Embryonic facial prominence (tissue), 1 donor: ENCODE results near the gene STK32B.

Experiments used
- DNase-seq: peaks from one replicate; pipeline ENCODE4 v3.0.0-alpha.2; 2016; ENCODE audit errors: extremely low spot score

STK32B gene

DNA sequence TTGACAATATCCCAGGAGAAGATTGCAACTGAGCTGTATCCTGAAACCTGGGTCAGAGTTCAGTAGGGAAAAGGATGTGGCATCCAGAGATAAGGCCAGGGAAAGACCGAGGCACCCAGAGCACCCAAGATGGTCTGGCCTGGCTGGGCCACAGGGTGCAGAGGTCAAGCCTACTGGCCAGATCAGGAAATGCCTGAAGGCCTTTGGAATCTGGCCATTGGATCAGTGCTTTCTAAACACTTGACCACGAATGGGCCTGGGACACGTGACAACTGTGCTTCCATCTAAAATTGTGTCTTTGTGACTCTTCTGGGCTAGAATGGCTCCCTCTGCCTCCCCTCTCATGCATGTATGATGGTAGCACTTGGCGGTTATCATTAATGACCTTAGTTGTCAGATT lies 340.2 kb downstream of the STK32B start:
- DNase-seq: no peak

DNA sequence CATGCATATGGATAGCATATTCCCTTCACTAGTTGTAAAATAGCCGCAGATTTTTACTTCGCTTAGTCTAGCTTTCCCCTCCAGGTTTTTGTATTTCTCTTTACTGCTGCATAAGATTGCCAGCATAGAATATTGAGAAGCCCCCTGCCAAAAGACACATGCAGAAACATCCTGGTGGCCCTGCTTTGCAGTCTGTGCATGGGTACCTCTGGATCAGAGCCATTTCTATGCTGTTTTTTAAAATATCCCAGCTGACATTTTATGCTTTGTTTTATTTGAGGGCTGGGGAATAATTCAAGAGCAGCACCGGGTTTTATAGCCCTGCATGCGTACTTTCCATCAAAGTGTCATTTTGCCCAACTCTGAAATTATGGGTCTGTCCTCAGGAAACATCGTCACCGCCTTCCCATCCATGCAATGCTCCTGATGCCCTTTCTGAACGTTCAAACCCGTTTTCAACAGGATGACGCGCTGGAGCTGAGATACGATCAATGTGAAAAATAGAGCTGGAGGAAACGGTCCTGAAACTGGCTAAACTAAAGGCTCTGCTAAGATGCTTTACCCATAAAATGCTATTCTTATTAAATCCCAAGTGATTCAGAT lies 342.7 kb downstream of the STK32B start:
- no peak for DNase-seq

GRCh38 chr4:5395781-5396180 lies 344.5 kb downstream of the STK32B start:
- DNase-seq: no peak

GRCh38 chr4:5398056-5398455 lies 346.8 kb downstream of the STK32B start:
- DNase-seq: no peak

DNA sequence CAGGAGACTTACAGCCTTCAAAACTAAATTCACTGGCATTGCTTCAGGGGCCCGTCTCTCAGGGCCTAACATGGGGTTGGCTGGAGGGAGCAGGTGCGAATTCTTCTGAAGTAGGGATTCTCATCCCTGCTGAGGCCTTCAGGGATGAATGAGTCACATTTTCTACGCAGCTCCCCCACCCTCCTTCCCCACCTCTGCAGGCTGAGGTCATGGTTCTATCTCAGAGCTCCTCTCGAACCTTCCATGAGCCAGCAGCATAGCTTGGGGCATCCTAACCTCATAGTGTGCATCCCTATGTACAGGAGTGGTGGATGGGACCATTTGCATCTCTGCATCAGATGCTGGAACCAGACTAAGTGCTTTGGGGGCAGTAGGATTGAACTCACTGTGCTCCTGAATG lies 347.8 kb downstream of the STK32B start:
- no peak for DNase-seq

- DNase-seq: no peak
These were observed 348.6 kb downstream of the STK32B start for GRCh38 chr4:5399790-5400421.

- DNase-seq: no peak
These were observed 352.6 kb downstream of the STK32B start for GRCh38 chr4:5403746-5404497.

- no peak for DNase-seq
These were observed 358.0 kb downstream of the STK32B start for GRCh38 chr4:5409237-5409636.

GRCh38 chr4:5409972-5410618 lies 358.8 kb downstream of the STK32B start:
- DNase-seq: no peak

- DNase-seq: no peak
These were observed 361.0 kb downstream of the STK32B start for GRCh38 chr4:5412296-5412695.

GRCh38 chr4:5412751-5413150 lies 361.5 kb downstream of the STK32B start:
- DNase-seq: no peak

- DNase-seq: no peak
These were observed 365.4 kb downstream of the STK32B start for GRCh38 chr4:5416637-5417036.

DNA sequence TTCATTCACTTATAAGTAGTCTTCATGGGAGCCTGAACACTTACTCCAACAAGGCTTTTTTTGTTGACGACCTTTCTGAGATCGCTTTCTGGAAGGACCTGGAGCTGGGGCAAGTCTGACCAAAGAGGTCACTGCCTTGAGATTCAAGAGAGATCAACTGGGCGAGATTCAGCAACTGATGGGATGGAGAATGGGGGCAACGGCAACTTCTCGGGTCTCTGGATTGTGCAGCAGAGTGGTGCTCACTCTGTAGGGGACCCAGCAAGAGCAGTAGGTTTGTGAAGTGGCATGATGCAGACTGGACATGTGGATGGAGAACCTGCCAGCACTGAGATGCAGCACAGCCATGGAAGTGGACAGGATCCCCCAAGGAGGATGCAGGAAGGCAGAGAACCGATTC lies 369.0 kb downstream of the STK32B start:
- DNase-seq: no peak

DNA sequence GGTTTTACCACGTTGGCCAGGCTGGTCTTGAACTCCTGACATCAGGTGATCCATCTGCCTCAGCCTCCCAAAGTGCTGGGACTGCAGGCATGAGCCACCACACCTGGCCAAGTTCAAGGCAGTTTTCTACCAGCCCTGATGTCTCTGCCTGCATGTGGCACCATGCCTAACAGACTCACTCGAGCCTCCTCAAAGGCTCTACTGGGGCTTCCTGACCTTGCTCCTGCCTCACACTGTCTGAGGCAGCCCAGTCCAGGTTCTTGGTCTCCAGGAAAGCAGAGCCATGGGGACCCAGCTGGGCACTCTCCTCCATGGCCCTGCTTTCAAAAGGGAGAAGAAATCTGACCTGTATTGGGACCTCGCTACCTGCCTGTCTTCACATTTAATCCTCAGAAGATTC lies 370.1 kb downstream of the STK32B start:
- DNase-seq: no peak

- no peak for DNase-seq
These were observed 370.9 kb downstream of the STK32B start for GRCh38 chr4:5422195-5422594.

DNA sequence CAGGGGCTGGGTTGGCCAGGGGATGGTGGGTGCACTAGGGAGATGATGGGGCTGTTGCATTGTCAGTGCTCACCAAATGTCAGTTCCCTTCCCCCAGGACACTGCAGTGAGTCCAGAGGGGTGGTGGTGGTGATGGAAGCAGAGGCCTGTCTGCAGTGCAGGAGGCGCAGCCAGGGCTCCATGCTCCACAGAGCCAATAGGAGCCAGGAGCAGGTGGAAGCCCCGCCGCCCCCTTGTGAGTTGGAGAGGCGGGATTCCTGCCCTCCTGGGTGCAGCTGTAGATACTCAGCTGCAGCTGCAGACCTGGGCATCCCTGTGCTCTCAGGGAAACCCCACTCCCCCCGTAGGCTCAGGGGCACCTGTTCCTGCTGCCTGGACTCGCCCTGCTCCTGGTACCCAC lies 372.4 kb downstream of the STK32B start:
- DNase-seq: no peak

DNA sequence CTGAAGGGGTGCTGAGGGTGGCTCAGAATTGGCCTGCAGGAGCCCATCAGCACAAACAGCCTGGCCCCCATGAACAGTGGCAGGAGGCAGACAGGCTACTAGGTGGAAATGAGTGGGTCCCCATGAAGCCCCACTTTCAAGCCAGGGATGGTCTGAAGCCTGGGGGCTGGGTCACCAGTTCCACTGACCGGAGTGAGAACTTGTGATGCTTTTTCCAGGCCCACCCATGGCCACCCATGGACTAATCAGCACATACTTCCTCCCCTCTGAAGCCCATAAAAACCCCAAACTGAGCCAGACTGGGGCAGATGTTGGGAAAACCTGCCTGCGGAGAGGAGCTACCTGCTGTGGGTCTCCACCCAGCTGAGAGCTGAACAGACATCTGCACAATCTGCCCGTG lies 372.9 kb downstream of the STK32B start:
- DNase-seq: no peak

- DNase-seq: no peak
These were observed 373.6 kb downstream of the STK32B start for GRCh38 chr4:5424901-5425300.

GRCh38 chr4:5429747-5430146 lies 378.5 kb downstream of the STK32B start:
- no peak for DNase-seq

GRCh38 chr4:5433196-5433595 lies 381.9 kb downstream of the STK32B start:
- no peak for DNase-seq

DNA sequence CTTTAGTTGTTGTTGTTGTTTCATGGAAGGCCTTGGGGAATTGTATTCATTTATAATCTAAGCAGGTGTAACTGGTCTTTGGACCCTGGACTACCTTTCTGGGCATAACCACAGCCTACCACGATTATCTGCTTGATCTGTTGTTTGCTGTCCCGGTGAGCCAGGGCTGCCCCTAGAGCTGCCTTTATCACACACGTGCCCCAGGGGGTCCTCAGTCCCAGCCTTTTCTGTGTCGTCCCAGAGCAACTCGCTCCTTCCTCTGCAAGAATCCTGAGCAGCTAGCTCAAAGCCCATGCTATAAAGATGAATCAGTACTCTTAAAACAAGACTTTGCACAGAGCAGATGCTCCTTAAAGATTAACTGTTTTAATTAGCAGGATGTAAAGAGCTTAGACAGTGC lies 383.9 kb downstream of the STK32B start:
- no peak for DNase-seq

DNA sequence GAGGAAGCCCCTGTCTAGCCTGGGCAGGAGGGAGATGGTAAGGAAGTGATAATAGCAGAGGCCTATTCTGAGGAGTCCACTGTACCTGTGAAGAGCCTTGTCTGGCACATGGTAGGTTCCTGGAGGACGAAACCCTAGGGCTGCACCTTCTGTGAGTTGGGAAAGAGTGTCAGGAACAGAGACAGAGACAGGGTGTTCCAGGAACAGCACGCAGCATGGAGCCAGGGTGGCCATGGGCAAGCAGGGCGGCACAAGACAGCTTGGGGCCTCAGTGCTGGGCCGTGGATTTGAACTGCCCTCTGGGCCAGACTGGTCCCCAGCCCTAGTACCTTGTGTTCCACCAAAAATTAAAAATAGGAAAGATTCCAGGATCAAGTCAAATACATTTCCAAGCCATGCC lies 384.5 kb downstream of the STK32B start:
- no peak for DNase-seq
